Karpas-422 (cell line): ENCODE results near the gene SLC15A2. TPM values are rescaled to one million over a fixed set of nuclear protein-coding genes. Genes with fewer than 3 reads are reported as not detected.
A peak's percentile ranks its signal among the peaks of the same experiment; 100 is the strongest.

Experiments
- DNase-seq: peaks from one replicate; pipeline ENCODE4 v3.0.0-alpha.2; 2015
- H2AFZ ChIP-seq: fragments of 200-600 bp; sonication (generic); 2 replicates; pipeline ENCODE4 v1.6.1; 2014; ENCODE audit warnings: antibody characterized with exemption, low read length, mixed read lengths
- H3K27ac ChIP-seq: fragments of 200-600 bp; sonication (generic); 2 replicates; pipeline ENCODE4 v1.5.1; 2014; ENCODE audit warnings: mild to moderate bottlenecking, low read length, moderate library complexity
- H3K27me3 ChIP-seq: fragments of 200-600 bp; sonication (generic); 2 replicates; pipeline ENCODE4 v1.6.1; 2014; ENCODE audit warnings: low read length, mixed read lengths
- H3K36me3 ChIP-seq: fragments of 200-600 bp; sonication (generic); 2 replicates; pipeline ENCODE4 v1.6.1; 2014; ENCODE audit warnings: low read length, mixed read lengths; ENCODE audit not compliant: insufficient read depth
- H3K4me1 ChIP-seq: fragments of 200-600 bp; sonication (generic); 2 replicates; pipeline ENCODE4 v1.6.1; 2014; ENCODE audit warnings: mild to moderate bottlenecking, low read length, mixed read lengths
- H3K4me2 ChIP-seq: fragments of 200-600 bp; sonication (generic); 2 replicates; pipeline ENCODE4 v1.6.1; 2014; ENCODE audit warnings: low read length, low read depth, mild to moderate bottlenecking; ENCODE audit not compliant: poor library complexity, severe bottlenecking
- H3K4me3 ChIP-seq: fragments of 200-600 bp; sonication (generic); 2 replicates; pipeline ENCODE4 v1.5.1; 2014; ENCODE audit warnings: mild to moderate bottlenecking, antibody characterized with exemption, low read length, mixed read lengths
- H3K79me2 ChIP-seq: fragments of 200-600 bp; sonication (generic); 2 replicates; pipeline ENCODE4 v1.6.1; 2014; ENCODE audit warnings: mild to moderate bottlenecking, low read length, mixed read lengths
- H3K9ac ChIP-seq: fragments of 200-600 bp; sonication (generic); 2 replicates; pipeline ENCODE4 v1.6.0; 2014; ENCODE audit warnings: low read length
- H3K9me2 ChIP-seq: fragments of 200-600 bp; sonication (generic), shearing (Covaris generic); replicated peaks from 2 replicates; pipeline ENCODE4 v1.6.0; 2014; ENCODE audit warnings: mild to moderate bottlenecking, low read length, moderate library complexity; ENCODE audit not compliant: insufficient read depth
- H3K9me3 ChIP-seq: fragments of 300-700, 200-600 bp; sonication (generic); 2 replicates; pipeline ENCODE4 v1.6.1; 2014; ENCODE audit warnings: low read length, mixed read lengths
- H4K20me1 ChIP-seq: fragments of 200-600 bp; sonication (generic); 2 replicates; pipeline ENCODE4 v1.6.1; 2014; ENCODE audit warnings: mild to moderate bottlenecking, antibody characterized with exemption, low read length, low read depth; ENCODE audit not compliant: insufficient read depth
- total RNA-seq: library from RNA; depleted of rRNA; stranded (reverse); fragments of >200 nt; shearing (Covaris generic); gene quantifications from 2 replicates; pipeline ENCODE4 v1.2.3, GENCODE V29; 2014; ENCODE audit warnings: low replicate concordance

SLC15A2 gene
- total RNA-seq, 1 experiment from 2014 or later: 17.3 TPM

GRCh38 chr3:121897296-121897695, 3.1 kb downstream of the SLC15A2 start:
- no peak overlapping the region for H3K9ac ChIP-seq
- H3K9me2 ChIP-seq: no peaks in the 10 kb centered on the region

GRCh38 chr3:121913305-121913990, 19.2 kb downstream of the SLC15A2 start:
- Histone ChIP-seq H3K4me1 (no peaks in the 10 kb centered on the region), H3K79me2 (no peaks in the 10 kb centered on the region), H3K27me3 (no peaks in the 10 kb centered on the region), H3K36me3 (peaks cover 25% of the 10 kb centered on the region), H2AFZ (no peak overlapping the region), H3K4me3 (no peak overlapping the region), H3K9me3 (no peaks in the 10 kb centered on the region), H3K27ac (no peak overlapping the region), H4K20me1 (no peaks in the 10 kb centered on the region), H3K4me2 (no peak overlapping the region), H3K9me2 (no peaks in the 10 kb centered on the region), H3K9ac (no peak overlapping the region)
- DNase-seq: no peak

More at GRCh38 chr3:121897296-121897695, 3.1 kb downstream of the SLC15A2 start:
- Histone ChIP-seq H3K9me3 (no peaks in the 10 kb centered on the region), H3K27ac (no peak overlapping the region), H3K79me2 (peaks cover 6% of the 10 kb centered on the region; the same call in 1 of the 2 replicates), H3K4me3 (no peak overlapping the region), H3K27me3 (no peaks in the 10 kb centered on the region), H3K4me1 (no peaks in the 10 kb centered on the region), H2AFZ (no peak overlapping the region), H4K20me1 (no peaks in the 10 kb centered on the region), H3K4me2 (no peak overlapping the region), H3K36me3 (peaks cover 38% of the 10 kb centered on the region)
- no peak for DNase-seq

DNA sequence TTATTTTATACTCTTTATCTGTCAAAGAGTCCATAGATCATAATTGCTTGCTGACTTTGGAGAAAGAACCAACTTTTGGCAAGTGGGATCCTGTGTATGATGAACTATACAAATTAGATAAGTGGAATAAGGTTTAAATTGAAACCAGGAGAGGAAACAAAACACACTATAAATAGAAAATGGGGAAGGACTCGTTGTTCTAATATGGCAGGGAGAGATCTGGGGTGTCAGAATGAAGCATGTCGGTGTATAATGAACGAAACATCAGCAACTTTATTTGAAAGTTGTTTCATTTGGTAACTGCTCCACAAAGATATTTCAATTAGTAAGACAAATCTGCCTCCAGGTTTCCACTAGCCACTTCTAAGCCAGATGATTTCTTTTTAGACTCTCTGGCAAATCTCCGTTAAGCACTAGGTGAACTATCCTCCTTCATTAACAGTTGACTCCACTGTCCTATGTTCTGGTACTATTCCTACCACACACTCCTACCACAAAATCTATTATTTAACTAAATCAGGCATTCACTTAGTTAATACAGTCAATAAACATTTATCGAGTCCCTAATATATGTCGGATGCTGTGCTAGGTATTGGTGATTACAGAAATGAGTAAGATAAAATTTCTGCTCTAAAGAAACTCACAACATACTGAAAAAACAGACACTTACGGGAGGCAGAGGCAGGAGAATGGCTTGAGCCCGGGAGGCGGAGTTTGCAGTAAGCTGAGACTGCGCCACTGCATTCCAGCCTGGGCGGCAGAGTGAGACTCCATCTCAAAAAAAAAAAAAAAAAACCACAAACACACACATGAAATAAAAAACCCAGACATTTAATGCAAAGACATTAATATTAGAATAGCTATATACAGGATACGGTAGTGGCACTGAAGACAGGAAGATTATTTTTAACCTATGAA, 20.1 kb downstream of the SLC15A2 start:
- Histone ChIP-seq H3K79me2 (no peaks in the 10 kb centered on the region), H3K9me2 (no peaks in the 10 kb centered on the region), H3K4me3 (no peak overlapping the region), H3K27me3 (no peaks in the 10 kb centered on the region), H3K4me1 (no peaks in the 10 kb centered on the region), H3K4me2 (no peak overlapping the region), H3K27ac (no peak overlapping the region), H3K36me3 (peaks cover 23% of the 10 kb centered on the region), H2AFZ (no peak overlapping the region), H4K20me1 (no peaks in the 10 kb centered on the region), H3K9ac (no peak overlapping the region), H3K9me3 (no peaks in the 10 kb centered on the region)
- no peak for DNase-seq

DNA sequence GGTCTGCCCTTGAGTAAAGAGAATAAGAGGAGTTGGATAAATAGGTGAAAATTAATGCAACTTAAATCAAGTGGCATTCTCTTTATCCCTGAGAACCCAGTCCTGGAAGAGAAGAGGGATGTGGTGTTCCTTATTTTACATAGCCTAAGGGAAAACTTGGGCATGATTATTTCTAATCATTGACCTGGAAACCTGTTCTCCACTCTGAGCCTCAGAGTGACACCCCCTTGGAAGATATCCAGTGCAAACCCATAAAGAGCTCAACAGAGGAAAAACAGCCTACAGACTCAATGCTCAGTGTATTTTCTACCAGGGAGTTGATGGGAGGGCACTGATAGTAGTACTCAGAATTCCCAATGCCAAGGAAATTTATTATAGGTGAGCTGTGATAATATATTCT, 22.0 kb downstream of the SLC15A2 start:
- H3K9ac ChIP-seq: no peak overlapping the region
- H3K4me3 ChIP-seq: no peak overlapping the region
- H3K4me2 ChIP-seq: no peak overlapping the region
- H3K4me1 ChIP-seq: no peaks in the 10 kb centered on the region
- peaks cover 28% of the 10 kb centered on the region for H3K36me3 ChIP-seq
- no peak overlapping the region for H3K27ac ChIP-seq
- no peak for DNase-seq
- H4K20me1 ChIP-seq: no peaks in the 10 kb centered on the region
- H3K9me2 ChIP-seq: no peaks in the 10 kb centered on the region
- H3K9me3 ChIP-seq: no peaks in the 10 kb centered on the region
- H3K79me2 ChIP-seq: no peaks in the 10 kb centered on the region
- no peak overlapping the region for H2AFZ ChIP-seq
- no peaks in the 10 kb centered on the region for H3K27me3 ChIP-seq

GRCh38 chr3:121918779-121919483, 24.7 kb downstream of the SLC15A2 start:
- H3K4me1 ChIP-seq: no peaks in the 10 kb centered on the region
- peaks cover 33% of the 10 kb centered on the region for H3K36me3 ChIP-seq
- no peak overlapping the region for H2AFZ ChIP-seq
- no peaks in the 10 kb centered on the region for H3K79me2 ChIP-seq
- no peak overlapping the region for H3K27ac ChIP-seq
- no peak for DNase-seq
- H4K20me1 ChIP-seq: no peaks in the 10 kb centered on the region
- H3K4me3 ChIP-seq: no peak overlapping the region
- H3K9me2 ChIP-seq: no peaks in the 10 kb centered on the region
- no peak overlapping the region for H3K4me2 ChIP-seq
- H3K9me3 ChIP-seq: no peaks in the 10 kb centered on the region
- H3K9ac ChIP-seq: no peak overlapping the region
- no peaks in the 10 kb centered on the region for H3K27me3 ChIP-seq

- H3K27ac ChIP-seq: no peak overlapping the region
Measured at GRCh38 chr3:121924734-121925133, 30.5 kb downstream of the SLC15A2 start.

GRCh38 chr3:121926380-121926779, 32.2 kb downstream of the SLC15A2 start:
- Histone ChIP-seq H3K4me3 (no peak overlapping the region), H3K4me2 (no peak overlapping the region), H4K20me1 (no peaks in the 10 kb centered on the region), H3K79me2 (no peaks in the 10 kb centered on the region), H3K9ac (no peak overlapping the region), H3K27ac (no peak overlapping the region), H3K9me2 (no peaks in the 10 kb centered on the region), H3K4me1 (peaks cover 9% of the 10 kb centered on the region), H2AFZ (no peak overlapping the region), H3K27me3 (no peaks in the 10 kb centered on the region), H3K9me3 (no peaks in the 10 kb centered on the region), H3K36me3 (peaks cover 54% of the 10 kb centered on the region)
- peak; percentile 44 for DNase-seq

More at GRCh38 chr3:121924734-121925133, 30.5 kb downstream of the SLC15A2 start:
- Histone ChIP-seq H3K9ac (no peak overlapping the region), H3K79me2 (no peaks in the 10 kb centered on the region), H3K9me2 (no peaks in the 10 kb centered on the region), H3K4me3 (no peak overlapping the region), H3K27me3 (no peaks in the 10 kb centered on the region), H3K36me3 (peaks cover 48% of the 10 kb centered on the region), H4K20me1 (no peaks in the 10 kb centered on the region), H3K4me1 (peaks cover 9% of the 10 kb centered on the region), H3K9me3 (no peaks in the 10 kb centered on the region), H2AFZ (no peak overlapping the region), H3K4me2 (no peak overlapping the region)
- no peak for DNase-seq
